ENCODE measurements around the gene TCAP. TPM values are rescaled to one million over a fixed set of nuclear protein-coding genes. Genes with fewer than 3 reads are reported as not detected.

The TCAP gene
- total RNA-seq, 2 donors from 2014 or later, result 1.5 to 1.9 TPM

DNA sequence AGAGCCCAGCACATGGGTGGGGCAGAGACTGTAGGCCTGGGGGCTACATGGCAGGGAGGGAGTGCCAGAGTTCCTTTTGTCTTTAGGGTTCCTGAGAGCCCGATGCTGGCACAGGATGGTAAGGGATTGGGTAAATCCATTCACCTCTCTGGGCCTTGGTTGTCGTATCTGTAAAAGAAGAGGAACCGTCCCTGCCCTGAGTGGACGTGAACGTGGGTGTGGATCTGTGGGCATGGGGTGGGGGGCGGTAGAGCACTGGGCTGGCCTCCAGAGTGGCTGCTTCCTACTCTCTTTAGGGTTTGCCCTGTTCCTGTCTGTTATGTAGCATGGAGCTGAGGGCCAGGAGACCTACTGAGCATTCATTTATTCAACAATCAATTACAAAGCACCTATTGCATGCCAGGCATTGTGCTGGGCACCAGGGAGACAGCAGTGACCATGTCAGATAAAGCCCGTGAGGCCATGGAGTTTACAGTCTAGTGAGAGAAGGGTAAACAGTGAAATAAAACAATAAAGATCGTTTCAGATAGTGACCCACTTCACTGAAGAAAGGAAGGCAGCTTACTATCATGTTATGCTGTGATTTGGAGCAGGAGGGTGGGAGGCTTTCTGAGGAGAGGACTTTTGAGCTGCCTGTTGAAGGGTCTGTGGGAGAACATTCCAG, 13.1 kb upstream of the TCAP start:
- no peak overlapping the region for H3K4me3 Mint-ChIP-seq
- Histone ChIP-seq H3K27ac (ENCODE audit: low read depth, low read length) (peak overlapping the region; percentile 93), H3K9ac (ENCODE audit: extremely low read depth, low read length, poor library complexity, severe bottlenecking) (peak overlapping the region; percentile 32), H3K27me3 (ENCODE audit: control insufficient read depth, insufficient read depth, low read length, poor library complexity, severe bottlenecking) (no peaks in the 10 kb centered on the region), H3K4me1 (ENCODE audit: control insufficient read depth, insufficient read depth, low read length) (peaks cover 16% of the 10 kb centered on the region), H3K4me3 (ENCODE audit: low read length) (no peak overlapping the region), H3K36me3 (ENCODE audit: control insufficient read depth, insufficient read depth, low read length) (no peaks in the 10 kb centered on the region), H3K9me3 (ENCODE audit: control insufficient read depth, low read length) (no peaks in the 10 kb centered on the region)
- peak overlapping the region; percentile 92 for H3K27ac Mint-ChIP-seq
- H3K27me3 Mint-ChIP-seq (ENCODE audit: insufficient read depth), result no peaks in the 10 kb centered on the region
- no peak for DNase-seq
- H3K36me3 Mint-ChIP-seq (ENCODE audit: low read depth), result peaks cover 13% of the 10 kb centered on the region
- H3K4me1 Mint-ChIP-seq, result peaks cover 24% of the 10 kb centered on the region
- no peaks in the 10 kb centered on the region for H3K9me3 Mint-ChIP-seq
- TF ChIP-seq, protein P1, sequence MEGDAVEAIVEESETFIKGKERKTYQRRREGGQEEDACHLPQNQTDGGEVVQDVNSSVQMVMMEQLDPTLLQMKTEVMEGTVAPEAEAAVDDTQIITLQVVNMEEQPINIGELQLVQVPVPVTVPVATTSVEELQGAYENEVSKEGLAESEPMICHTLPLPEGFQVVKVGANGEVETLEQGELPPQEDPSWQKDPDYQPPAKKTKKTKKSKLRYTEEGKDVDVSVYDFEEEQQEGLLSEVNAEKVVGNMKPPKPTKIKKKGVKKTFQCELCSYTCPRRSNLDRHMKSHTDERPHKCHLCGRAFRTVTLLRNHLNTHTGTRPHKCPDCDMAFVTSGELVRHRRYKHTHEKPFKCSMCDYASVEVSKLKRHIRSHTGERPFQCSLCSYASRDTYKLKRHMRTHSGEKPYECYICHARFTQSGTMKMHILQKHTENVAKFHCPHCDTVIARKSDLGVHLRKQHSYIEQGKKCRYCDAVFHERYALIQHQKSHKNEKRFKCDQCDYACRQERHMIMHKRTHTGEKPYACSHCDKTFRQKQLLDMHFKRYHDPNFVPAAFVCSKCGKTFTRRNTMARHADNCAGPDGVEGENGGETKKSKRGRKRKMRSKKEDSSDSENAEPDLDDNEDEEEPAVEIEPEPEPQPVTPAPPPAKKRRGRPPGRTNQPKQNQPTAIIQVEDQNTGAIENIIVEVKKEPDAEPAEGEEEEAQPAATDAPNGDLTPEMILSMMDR (conservative IDR thresholded peaks at IDR 0.05), result no peak
- WGBS, 2 experiments (ENCODE audit: insufficient coverage in 1 of 2, insufficient read length in 1 of 2), result 75 to 78% methylated on average over 5 to 8 of the region's 8 CpGs

- H3K36me3 ChIP-seq (ENCODE audit: control insufficient read depth, insufficient read depth, low read length), result no peaks in the 10 kb centered on the region
- H3K4me3 ChIP-seq (ENCODE audit: low read length), result no peak overlapping the region
- WGBS, 2 experiments (ENCODE audit: insufficient coverage in 1 of 2, insufficient read length in 1 of 2), result 38 to 64% methylated on average over 6 to 7 of the region's 7 CpGs
- Mint-ChIP-seq H3K9me3 (no peaks in the 10 kb centered on the region), H3K27me3 (ENCODE audit: insufficient read depth) (no peaks in the 10 kb centered on the region), H3K4me3 (no peak overlapping the region), H3K4me1 (peaks cover 24% of the 10 kb centered on the region), H3K27ac (peak overlapping the region; percentile 92), H3K36me3 (ENCODE audit: low read depth) (peaks cover 14% of the 10 kb centered on the region)
- TF ChIP-seq, protein P1 (conservative IDR thresholded peaks at IDR 0.05), result peak; percentile 30
- no peaks in the 10 kb centered on the region for H3K27me3 ChIP-seq (ENCODE audit: control insufficient read depth, insufficient read depth, low read length, poor library complexity, severe bottlenecking)
- H3K4me1 ChIP-seq (ENCODE audit: control insufficient read depth, insufficient read depth, low read length), result peaks cover 16% of the 10 kb centered on the region
- no peaks in the 10 kb centered on the region for H3K9me3 ChIP-seq (ENCODE audit: control insufficient read depth, low read length)
- H3K9ac ChIP-seq (ENCODE audit: extremely low read depth, low read length, poor library complexity, severe bottlenecking), result peak overlapping the region; percentile 32
- DNase-seq, result peak; percentile 91
- peak overlapping the region; percentile 93 for H3K27ac ChIP-seq (ENCODE audit: low read depth, low read length)
These were observed 12.4 kb upstream of the TCAP start for GRCh38 chr17:39652587-39653315.

DNA sequence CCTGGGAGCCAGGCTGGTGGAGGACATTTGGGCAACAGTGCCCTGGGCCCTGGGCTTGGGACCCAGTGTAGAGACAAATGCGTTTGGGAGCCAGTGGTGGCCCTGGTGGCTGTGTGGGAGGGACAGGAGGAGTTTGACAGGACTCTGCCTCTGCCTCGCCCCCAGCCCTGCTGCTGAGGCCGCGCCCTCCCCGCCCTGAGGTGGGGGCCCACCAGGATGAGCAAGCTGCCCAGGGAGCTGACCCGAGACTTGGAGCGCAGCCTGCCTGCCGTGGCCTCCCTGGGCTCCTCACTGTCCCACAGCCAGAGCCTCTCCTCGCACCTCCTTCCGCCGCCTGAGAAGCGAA, 11.9 kb upstream of the TCAP start:
- no peaks in the 10 kb centered on the region for H3K27me3 ChIP-seq (ENCODE audit: control insufficient read depth, insufficient read depth, low read length, poor library complexity, severe bottlenecking)
- TF ChIP-seq, protein P1 (conservative IDR thresholded peaks at IDR 0.05), result no peak
- Mint-ChIP-seq H3K4me3 (peak overlapping the region; percentile 27), H3K9me3 (no peaks in the 10 kb centered on the region), H3K36me3 (ENCODE audit: low read depth) (peaks cover 17% of the 10 kb centered on the region), H3K27me3 (ENCODE audit: insufficient read depth) (no peaks in the 10 kb centered on the region), H3K4me1 (peaks cover 24% of the 10 kb centered on the region), H3K27ac (peak overlapping the region; percentile 92)
- no peak for DNase-seq
- H3K4me1 ChIP-seq (ENCODE audit: control insufficient read depth, insufficient read depth, low read length), result peaks cover 16% of the 10 kb centered on the region
- H3K36me3 ChIP-seq (ENCODE audit: control insufficient read depth, insufficient read depth, low read length), result no peaks in the 10 kb centered on the region
- 74 to 87% methylated on average over 9 to 12 of the region's 12 CpGs for WGBS, 2 experiments (ENCODE audit: insufficient coverage in 1 of 2, insufficient read length in 1 of 2)
- no peaks in the 10 kb centered on the region for H3K9me3 ChIP-seq (ENCODE audit: control insufficient read depth, low read length)
- no peak overlapping the region for H3K4me3 ChIP-seq (ENCODE audit: low read length)
- H3K9ac ChIP-seq (ENCODE audit: extremely low read depth, low read length, poor library complexity, severe bottlenecking), result peak overlapping the region; percentile 32
- peak overlapping the region; percentile 93 for H3K27ac ChIP-seq (ENCODE audit: low read depth, low read length)

Measured in endodermal cell (in vitro differentiated cells).